Glutamatergic neuron (in vitro differentiated cells): ENCODE data around the gene TMIGD3. TPM values are rescaled to one million over a fixed set of nuclear protein-coding genes. Genes with fewer than 3 reads are reported as not detected.

Experiments used
- DNase-seq: peaks from one replicate; pipeline ENCODE4 v3.0.0; 2022
- H3K27ac Mint-ChIP-seq: one replicate; pipeline ENCODE4 v1.8.0; 2020; ENCODE audit warnings: mild to moderate bottlenecking, mixed read lengths, inconsistent platforms; ENCODE audit not compliant: unreplicated experiment
- H3K27me3 Mint-ChIP-seq: one replicate; pipeline ENCODE4 v1.8.0; 2020; ENCODE audit warnings: mild to moderate bottlenecking, moderate library complexity, mixed read lengths, inconsistent platforms; ENCODE audit not compliant: unreplicated experiment
- H3K36me3 Mint-ChIP-seq: one replicate; pipeline ENCODE4 v1.8.0; 2020; ENCODE audit warnings: mild to moderate bottlenecking, mixed read lengths, inconsistent platforms; ENCODE audit not compliant: unreplicated experiment
- H3K4me1 Mint-ChIP-seq: one replicate; pipeline ENCODE4 v1.8.0; 2020; ENCODE audit warnings: mild to moderate bottlenecking, low read depth, mixed read lengths, inconsistent platforms; ENCODE audit not compliant: unreplicated experiment
- H3K4me3 Mint-ChIP-seq: one replicate; pipeline ENCODE4 v1.8.0; 2020; ENCODE audit warnings: mild to moderate bottlenecking, mixed read lengths, inconsistent platforms; ENCODE audit not compliant: unreplicated experiment
- H3K9me3 Mint-ChIP-seq: one replicate; pipeline ENCODE4 v1.8.0; 2020; ENCODE audit warnings: mild to moderate bottlenecking, moderate library complexity, mixed read lengths, inconsistent platforms; ENCODE audit not compliant: unreplicated experiment
- CTCF ChIP-seq: fragments of 200-600 bp; sonication (generic); IDR thresholded peaks from one replicate; pipeline ENCODE4 v1.5.0; 2021; ENCODE audit not compliant: partially characterized antibody, unreplicated experiment
- total RNA-seq: library from RNA; stranded (reverse); fragmentation: NEBNext Ultra II Directional; extraction: Animal tissue kit (Norgen Biotek cat#: 25700); gene quantifications from one replicate; pipeline ENCODE4 v1.2.1, GENCODE V29; 2021; ENCODE audit not compliant: unreplicated experiment

Gene TMIGD3
- total RNA-seq, 1 donor from 2014 or later: not detected

- no peak overlapping the region for H3K27ac Mint-ChIP-seq
- DNase-seq: no peak
- H3K4me1 Mint-ChIP-seq: no peaks in the 10 kb centered on the region
- no peak overlapping the region for H3K4me3 Mint-ChIP-seq
- no peak for TF ChIP-seq CTCF
- no peaks in the 10 kb centered on the region for H3K27me3 Mint-ChIP-seq
- H3K9me3 Mint-ChIP-seq: no peaks in the 10 kb centered on the region
- H3K36me3 Mint-ChIP-seq: no peaks in the 10 kb centered on the region
Observed at GRCh38 chr1:111497592-111497991, 5.8 kb downstream of the TMIGD3 start.

- H3K9me3 Mint-ChIP-seq: no peaks in the 10 kb centered on the region
- no peaks in the 10 kb centered on the region for H3K4me1 Mint-ChIP-seq
- no peak overlapping the region for H3K4me3 Mint-ChIP-seq
- H3K36me3 Mint-ChIP-seq: no peaks in the 10 kb centered on the region
- H3K27me3 Mint-ChIP-seq: no peaks in the 10 kb centered on the region
- no peak for DNase-seq
- TF ChIP-seq CTCF: no peak
- H3K27ac Mint-ChIP-seq: no peak overlapping the region
Observed at GRCh38 chr1:111496398-111496797, 7.0 kb downstream of the TMIGD3 start.

GRCh38 chr1:111491070-111491469 is 12.4 kb downstream of the TMIGD3 start:
- H3K27ac Mint-ChIP-seq: no peak overlapping the region
- no peaks in the 10 kb centered on the region for H3K27me3 Mint-ChIP-seq
- no peaks in the 10 kb centered on the region for H3K36me3 Mint-ChIP-seq
- H3K9me3 Mint-ChIP-seq: no peaks in the 10 kb centered on the region
- H3K4me1 Mint-ChIP-seq: no peaks in the 10 kb centered on the region
- no peak overlapping the region for H3K4me3 Mint-ChIP-seq
- DNase-seq: no peak
- no peak for TF ChIP-seq CTCF

- no peak for TF ChIP-seq CTCF
- H3K27ac Mint-ChIP-seq: no peak overlapping the region
Observed at GRCh38 chr1:111490220-111490619, 13.2 kb downstream of the TMIGD3 start.

GRCh38 chr1:111489604-111490003 is 13.8 kb downstream of the TMIGD3 start:
- Mint-ChIP-seq H3K9me3 (no peaks in the 10 kb centered on the region), H3K27ac (no peak overlapping the region), H3K27me3 (no peaks in the 10 kb centered on the region), H3K36me3 (no peaks in the 10 kb centered on the region), H3K4me1 (no peaks in the 10 kb centered on the region), H3K4me3 (no peak overlapping the region)
- DNase-seq: no peak
- TF ChIP-seq CTCF: no peak

More at GRCh38 chr1:111490220-111490619, 13.2 kb downstream of the TMIGD3 start:
- Mint-ChIP-seq H3K4me3 (no peak overlapping the region), H3K36me3 (no peaks in the 10 kb centered on the region), H3K27me3 (no peaks in the 10 kb centered on the region), H3K9me3 (no peaks in the 10 kb centered on the region), H3K4me1 (no peaks in the 10 kb centered on the region)
- DNase-seq: no peak
